Urothelium cell line (cell line): ENCODE measurements around the gene POLR3B.
"Not testable (repeated sequence)": the region's sequence is repeated elsewhere in the genome, so short reads cannot be mapped to it uniquely, and the experiment has no call there.

Experiments
- DNase-seq: peaks from one replicate; pipeline ENCODE4 v3.0.0; 2011; ENCODE audit warnings: low spot score, mixed read lengths
- FAIRE-seq: peaks from 2 replicates; lab custom pipeline; 2011; peaks lifted over from hg19 to GRCh38; lab: Jason Lieb, UNC

The POLR3B gene

DNA sequence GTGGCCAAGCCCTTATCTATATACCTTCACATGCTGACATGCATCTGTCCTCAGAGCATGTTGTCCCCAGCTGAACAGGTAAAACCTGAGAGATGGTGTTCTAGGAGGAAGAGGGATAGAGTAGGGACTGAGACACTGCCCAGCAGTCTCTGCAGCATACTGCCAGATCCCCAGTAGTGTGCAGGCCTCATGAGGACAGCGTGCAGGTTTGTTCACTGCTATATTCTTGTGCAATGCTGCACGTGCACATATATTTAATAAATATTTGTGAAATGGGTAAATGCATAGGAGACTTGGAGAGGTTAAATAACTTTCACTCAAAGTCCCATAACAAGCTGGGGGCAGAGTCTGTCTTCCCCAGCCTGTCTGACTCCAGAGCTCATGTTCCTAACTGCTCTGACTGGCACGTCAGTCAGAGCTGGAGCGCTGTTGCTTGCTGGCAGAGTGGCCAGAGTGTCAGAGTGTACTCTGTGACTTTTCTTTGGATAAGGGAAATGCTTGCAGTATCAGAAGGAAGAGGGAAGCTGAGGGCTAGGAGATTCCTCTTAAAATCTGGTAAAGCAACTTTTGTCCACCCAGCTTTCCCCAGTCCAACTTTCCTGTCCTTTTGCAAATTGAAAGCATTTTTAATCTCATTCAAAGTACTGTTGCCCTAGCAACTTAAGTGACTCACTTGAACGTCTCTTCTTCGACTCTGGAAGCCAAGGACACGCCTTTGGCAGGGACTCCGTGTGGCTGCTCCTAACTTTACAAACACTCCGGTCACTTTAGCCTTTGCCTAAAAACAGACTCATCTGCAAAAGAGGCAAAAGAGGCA is 14.9 kb upstream of the POLR3B start:
- no peak for FAIRE-seq
- peak; percentile 26 for DNase-seq

DNA sequence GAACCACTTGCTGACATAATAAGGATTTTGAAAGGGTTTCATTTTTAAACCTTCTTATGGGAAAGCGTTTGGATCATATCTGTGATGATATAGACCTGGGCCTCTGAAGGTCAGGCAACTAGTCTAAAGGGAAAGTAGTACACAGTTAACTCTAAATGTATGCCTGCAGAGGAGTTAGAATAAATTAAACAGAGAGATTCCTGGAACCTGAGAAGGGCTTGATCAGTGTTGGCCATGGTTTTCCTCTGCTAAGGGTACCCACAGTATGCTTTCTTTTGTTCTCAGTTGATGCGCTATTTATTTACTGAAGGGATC is 14.4 kb upstream of the POLR3B start:
- DNase-seq = no peak
- no peak for FAIRE-seq

DNA sequence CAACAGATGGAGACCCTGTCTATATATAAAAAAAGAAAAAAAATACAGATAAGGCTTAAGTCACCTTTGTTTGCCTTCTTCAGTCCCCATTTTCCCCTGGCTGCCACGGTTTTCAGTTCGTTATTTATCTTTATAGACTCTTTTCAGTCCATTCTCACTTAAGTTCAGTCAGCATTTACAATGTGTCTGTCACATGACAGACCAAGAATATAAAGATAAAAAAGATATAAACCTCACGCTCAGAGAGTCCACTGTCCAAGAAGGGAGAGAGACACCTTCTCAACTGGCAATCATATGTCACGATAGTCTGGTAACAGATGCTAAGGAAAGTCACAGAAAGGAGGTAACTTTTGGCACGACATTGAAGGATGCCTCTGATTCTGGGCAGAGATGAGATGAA is 13.4 kb upstream of the POLR3B start:
- FAIRE-seq (no peak), DNase-seq (no peak)

DNA sequence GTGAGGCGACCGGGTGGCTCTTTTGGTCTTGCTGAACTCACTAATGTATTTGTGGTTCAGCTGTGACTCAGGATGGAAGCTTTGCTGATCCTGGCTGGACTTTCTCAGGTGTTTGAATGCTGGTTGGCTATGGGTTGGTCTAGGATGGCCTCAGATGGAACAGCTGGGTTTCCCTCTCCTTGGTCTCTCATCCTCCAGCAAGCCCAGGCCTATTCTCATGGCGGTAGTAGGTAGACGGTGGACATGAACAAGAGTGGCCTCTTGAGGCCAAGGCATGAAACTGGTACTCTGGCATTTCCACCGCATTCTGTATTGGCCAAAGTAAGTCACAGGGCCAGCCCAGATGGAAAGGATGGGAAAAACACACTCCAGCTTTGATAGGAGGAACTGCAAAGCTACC is 11.8 kb upstream of the POLR3B start:
- no peak for FAIRE-seq
- DNase-seq = peak; percentile 21

DNA sequence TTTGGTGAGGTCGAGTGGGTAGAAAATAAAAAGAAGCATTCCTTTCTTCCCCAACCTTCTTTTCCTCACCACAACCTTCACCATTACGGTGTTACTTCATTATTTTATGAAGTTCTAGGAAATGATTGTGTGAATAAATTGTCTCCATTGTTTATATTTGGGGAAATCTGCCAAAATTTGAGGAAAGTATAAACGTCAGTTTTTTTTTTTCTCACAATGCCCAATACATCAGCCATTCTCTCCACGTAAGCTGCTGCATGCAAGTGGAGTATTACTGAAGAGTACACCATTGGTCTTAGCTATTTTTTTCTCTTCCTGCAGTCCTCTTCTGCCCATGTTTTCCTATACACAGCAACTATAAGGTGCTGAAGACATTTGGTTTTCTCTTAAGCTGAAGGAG is 9.1 kb upstream of the POLR3B start:
- FAIRE-seq = no peak
- no peak for DNase-seq

DNA sequence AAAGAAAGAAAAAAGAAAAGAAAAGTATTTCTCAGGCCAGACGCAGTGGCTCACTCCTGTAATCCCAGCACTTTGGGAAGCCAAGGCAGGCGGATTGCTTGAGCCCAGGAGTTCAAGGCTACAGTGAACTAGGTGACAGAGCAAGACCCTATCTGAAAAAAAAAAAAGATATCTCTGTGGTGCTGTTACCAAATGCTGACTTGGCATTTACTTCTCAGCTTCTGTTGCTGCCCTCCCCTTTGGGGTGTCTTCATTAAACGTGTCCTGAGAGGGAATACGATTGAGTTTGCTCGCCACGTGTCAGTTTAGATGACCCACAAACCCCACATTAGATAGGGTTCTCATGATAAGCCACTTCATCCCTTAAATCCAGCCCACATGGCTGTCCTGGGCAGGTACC is 4.4 kb upstream of the POLR3B start:
- DNase-seq (no peak), FAIRE-seq (no peak)

DNA sequence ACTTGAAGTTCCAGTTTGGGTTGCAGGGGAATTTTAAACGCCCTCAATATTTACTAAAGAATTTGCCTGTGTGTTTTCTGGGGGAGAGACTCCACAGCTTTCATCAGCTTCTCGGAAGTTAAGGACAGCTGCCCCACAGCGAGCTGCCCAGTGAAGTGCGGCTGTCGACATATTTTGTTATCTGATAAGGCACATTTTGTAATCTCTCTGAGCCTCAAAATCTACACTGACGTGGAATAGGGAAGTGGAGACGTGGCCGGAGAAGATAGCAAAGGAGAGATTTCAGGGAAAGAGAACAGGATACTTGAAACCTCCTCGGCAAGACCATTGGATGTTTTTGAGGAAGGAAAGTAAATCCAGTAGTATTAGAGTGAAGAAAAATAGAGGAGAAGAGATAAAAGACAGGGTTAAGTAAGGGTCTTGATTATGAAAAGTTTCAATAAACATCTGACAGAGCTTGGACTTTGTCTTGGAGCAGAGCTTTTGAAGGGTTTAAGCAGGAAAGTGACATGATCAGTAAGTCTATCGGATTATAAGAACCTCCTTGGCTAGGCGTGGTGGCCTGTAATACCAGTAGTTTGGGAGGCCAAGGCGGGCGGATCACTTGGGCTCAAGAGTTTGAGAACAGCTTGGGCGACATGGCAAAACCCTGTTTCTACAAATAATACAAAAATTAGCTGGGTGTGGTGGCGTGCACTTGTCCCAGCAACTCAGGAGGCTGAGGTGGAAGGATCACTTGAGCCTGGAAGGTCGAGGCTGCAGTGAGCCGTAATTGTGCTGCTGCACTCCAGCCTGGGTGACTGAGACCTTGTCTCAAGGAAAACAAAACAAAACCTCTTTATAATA is 1.1 kb downstream of the POLR3B start:
- no peak for FAIRE-seq
- peak; percentile 14 for DNase-seq

DNA sequence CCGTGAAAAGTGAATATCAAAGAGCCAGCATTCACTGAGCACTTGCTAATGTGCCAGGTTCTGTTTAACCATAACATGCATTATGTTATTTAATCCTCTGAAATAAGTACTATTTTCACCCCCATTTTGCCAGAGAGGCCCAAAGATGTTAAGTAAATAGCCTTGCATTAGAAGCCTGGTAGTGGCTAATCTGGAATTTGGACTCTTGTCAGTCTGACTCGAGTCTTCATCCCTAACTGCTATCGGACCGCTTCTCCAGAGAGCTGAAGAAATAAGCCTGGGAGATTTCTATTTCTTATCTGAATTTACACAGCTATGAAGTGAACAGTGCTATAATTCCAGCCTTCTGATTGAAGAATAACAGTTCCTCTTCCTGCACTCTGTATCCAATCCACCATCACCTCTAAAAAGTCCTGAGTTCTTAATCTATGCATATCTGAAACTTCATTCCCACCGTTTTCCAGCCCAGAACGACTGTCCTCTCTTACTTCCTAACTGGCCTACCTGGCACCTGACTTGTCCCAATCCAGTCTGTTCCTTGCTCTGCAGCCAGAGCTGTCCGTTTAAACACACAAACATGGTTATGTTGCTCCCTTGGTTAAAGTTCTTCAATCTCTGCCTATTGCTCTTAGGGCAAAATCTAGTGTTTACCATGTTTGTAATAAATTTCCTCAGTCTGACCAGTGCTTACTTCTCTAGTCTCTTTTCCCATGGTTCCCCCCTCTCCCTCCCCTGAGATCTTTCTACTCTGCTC is 2.3 kb downstream of the POLR3B start:
- DNase-seq (no peak), FAIRE-seq (no peak)

DNA sequence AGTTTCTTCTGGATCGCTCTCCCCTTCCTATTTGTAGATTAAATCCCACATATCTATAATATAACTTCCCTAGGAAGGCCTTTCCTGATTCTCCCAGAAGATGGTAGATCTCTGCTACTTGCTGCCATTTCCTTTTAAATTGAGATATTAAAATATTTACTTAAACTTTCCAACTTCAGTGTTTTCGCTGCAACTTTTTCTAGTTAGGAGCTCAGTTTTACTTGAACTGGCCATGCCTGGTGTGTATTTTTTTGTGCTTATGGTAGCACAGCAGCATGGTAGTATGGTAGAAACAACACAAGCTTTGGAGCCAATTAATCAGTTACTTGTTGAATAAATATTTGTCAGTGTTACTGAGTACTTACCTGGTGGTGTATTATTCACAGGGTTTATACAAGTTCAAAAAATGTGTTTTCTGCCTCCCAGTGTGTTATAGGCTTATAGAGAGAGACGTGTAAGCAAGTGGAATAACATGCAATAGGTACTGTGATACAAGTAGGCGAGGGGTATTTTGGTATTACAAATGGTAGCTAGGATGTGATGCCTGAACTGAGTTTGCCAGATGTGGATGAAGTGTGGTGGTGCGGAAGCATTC is 2.9 kb downstream of the POLR3B start:
- no peak for DNase-seq
- FAIRE-seq = no peak

DNA sequence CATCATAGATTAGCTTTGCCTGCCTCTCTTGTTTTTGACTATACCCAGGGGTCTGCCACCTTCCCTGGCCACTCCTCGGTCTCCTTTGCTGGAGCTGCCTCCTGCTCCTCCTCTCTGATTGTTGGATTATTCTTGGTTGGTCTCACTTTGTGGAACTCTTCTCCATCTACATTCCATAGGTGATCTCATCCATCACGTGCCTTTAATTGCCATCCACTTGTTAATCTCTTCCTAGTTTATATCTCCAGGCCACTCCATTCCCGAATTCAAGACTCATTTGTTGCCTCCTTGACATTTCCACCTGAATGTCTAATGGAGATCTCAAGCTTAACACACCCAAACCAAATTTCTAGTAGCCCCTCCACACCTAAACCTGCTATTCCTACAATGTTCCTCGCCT is 5.4 kb downstream of the POLR3B start:
- FAIRE-seq = no peak
- DNase-seq = no peak

DNA sequence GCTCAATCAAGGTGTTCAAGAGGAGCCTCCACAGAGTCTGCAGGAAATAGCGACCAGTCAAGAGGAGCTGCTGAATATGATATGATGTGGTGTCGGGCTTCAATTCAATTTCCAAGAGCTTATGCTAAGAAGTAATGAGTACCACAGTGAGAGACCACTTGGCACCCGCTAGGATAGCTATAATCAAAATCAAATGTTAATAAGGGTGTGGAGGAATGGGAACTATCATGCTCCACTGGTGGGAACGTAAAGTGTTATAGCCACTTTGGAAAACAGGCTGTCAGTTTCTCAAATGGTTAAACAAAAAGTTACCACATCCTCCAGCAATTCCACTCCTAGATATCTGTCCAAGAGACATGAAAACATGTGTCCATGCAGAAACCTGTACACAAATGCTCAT is 6.7 kb downstream of the POLR3B start:
- DNase-seq (no peak), FAIRE-seq (no peak)

DNA sequence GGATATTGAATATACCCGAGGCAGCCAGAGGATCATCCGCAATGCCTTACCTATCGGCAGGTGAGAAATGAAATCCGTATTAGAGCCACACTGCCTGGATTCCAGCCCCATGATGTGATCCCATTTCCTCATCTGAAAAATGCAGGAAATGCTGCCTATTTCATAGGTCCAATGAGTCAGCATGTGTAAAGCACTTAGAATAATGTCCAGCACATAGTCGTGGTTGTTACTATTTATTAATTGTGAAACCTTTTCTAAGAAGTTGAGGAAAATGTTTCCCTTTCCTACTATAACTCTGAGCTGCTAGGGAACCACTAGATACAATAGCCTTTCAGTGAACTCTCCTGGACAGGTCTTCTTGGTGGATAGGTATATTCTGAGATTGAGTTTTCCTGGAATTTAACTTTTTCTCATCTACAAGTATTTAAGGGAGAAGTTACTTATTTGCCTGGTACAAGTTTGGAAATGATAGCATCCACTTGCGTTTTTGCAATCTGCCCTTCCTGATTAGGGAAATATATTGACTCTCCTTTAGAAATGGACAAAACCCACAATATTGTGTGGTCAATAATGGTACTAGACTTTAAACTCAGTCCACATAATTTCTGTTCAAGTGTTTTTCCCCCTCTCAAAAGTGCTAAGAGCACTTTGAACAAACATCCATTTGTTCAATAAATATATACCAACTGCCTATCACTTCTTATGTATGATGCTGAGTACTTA is 12.2 kb downstream of the POLR3B start:
- no peak for FAIRE-seq
- peak; percentile 4 for DNase-seq

DNA sequence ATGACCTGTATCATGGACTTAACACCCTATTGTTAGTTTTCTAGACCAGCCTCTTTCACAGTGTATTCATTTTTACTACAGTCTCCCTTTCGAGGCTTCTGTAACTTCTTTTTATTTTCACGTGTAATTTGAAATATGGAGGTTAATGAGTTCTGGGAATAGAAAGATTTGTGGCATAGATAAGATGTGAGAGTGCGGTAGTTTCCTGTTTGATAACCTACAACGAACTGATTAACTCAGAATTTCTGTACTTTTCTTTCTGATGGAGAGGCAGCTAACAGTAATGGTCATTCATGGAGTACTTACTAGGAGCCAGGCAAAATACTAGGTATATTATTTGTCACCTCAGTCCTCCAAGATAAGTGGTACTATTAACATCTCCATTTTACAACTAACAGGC is 21.2 kb downstream of the POLR3B start:
- no peak for FAIRE-seq
- no peak for DNase-seq

DNA sequence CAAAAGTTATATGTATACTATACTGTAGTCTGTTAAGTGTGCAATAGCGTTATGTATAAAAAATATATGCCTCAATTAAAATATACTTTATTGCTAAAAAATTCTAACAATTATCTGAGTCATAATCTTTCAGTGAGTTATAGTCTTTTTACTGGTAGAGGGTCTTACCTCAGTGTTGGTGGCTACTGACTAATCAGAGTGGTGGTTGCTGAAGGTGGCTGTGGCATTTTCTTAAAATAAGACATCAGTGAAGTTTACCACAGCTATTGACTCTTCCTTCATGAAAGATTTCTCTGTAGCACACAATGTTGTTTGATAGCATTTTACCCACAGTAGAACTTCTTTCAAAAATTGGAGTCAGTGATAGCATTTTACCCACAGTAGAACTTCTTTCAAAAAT is 23.4 kb downstream of the POLR3B start:
- DNase-seq (no peak), FAIRE-seq (no peak)

DNA sequence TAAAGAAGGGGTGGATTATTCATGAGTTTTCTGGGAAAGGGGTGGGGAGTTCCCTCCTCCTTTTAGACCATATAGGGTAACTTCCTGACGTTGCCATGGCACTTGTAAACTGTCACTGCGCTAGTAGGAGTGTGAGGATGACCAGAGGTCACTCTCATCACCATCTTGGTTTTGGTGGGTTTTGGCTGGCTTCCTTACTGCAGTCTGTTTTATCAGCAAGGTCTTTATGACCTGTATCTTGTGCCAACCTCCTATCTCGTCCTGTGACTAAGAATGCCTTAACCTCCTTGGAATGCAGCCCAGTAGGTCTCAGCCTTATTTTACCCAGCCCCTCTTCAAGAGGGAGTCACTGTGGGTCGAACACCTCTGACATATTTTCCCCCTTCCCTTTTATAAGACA is 24.3 kb downstream of the POLR3B start:
- DNase-seq, FAIRE-seq: not testable (repeated sequence)

DNA sequence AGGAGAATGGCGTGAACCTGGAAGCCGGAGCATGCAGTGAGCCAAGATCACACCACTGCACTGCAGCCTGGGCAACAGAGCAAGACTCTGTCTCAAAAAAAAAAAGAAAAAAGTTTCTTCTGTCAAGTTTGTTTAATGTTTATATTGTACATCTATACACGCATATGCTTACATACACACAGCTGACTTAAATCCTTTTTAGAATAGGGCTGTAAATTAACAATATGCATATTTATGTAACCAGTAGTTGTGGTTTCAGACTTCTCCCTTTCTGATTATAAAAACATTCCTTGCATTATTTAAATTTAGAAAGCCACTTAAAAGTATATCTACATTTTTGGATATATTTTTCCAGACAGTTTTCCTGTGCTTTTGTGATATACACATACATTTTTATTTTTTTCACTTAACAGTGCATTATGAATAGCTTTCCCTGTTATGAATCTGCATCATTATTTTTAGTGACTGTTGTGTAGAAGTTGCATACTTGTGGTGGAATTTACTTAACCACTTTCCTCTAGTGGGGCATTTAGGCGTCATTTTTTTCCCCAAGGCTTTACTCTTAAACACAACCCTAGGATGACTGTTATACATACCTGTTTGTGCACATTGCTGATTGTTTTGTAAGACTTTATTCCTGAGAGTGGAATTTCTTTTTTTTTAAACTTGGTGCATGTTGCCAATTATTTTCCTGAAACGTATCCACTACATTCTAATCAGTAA is 29.4 kb downstream of the POLR3B start:
- FAIRE-seq (no peak), DNase-seq (no peak)

DNA sequence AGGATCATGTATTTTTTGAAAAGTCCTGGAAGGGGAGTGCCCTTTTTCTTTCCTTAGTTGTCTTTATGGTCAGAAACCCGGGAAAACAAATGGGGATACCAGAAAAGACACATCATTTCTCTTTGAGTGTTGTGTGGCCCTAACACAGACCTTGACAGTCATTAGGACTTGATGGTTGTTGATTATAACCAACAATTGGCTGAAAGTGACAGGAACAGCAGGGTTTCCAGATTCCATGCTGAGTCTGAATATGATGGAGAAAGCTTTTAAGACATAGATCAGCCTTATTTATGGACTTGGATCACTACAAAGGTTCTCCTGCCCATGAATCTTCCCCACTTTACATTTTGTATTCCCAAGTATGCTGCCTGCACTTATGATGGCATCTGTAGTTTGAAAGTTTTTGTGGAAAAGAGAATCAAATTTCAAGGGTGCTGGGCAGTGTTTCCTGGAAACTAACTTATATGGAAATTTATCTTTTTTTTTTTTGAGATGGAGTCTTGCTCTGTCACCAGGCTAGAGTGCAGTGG is 30.4 kb downstream of the POLR3B start:
- DNase-seq (no peak), FAIRE-seq (no peak)

DNA sequence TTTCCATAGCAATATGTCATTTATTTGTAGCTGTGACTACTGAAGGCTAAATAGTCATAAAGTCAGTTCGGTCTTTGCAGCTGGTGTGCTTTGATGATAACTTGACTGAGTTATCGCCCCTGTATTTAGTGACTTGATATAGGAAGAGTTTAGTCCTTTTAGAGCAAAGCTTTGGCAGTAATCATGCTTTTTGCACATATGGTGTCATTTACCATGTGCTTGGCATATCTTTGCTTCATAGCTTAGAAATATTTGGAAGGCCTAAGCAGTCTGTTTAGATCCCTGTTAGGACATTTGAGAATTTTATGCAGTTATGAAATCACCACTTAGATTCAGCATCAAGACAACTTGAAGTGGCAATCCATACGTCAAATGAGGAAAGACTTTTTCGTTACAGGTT is 31.6 kb downstream of the POLR3B start:
- FAIRE-seq (no peak), DNase-seq (no peak)

DNA sequence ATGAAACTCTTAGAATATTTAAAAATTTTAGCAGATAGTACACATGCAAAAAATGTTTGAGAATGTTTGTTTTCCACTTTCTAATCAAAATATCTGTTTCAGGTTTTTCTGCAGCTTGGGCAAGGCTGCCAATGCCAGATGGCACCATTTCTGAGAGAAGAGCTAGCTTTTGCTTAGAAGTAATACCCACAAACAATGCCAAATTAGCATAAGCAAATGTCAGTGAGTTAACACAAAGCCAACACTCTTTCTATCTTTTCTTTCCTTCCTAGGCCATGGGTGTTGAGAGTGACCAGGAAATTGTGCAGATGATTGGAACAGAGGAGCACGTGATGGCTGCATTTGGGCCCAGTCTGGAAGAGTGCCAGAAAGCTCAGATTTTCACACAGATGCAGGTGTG is 35.2 kb downstream of the POLR3B start:
- no peak for FAIRE-seq

DNA sequence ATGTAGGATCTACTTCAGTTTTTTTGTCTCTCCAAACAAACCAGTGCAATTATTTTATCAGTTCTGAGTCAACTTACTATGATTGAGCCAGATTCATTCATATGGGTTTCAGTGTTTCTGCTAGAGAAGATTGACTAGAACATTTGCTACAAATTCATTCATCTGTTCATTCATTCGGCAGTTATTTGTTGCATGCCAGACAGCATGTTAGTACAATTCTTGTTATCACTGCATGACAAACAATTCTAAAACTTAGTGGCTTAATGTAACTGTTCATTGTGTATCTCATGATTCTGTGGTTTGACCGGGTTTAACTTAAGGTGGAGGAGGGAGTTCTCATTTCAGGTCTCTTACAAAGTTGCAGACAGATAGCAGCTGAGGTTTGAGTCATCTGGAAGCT is 52.3 kb downstream of the POLR3B start:
- FAIRE-seq (no peak), DNase-seq (no peak)

More for the DNA sequence above, 35.2 kb downstream of the POLR3B start:
- DNase-seq = no peak
